ENCODE measurements around the gene NGEF.
A peak's percentile ranks its signal among the peaks of the same experiment; 100 is the strongest.

NGEF gene

DNA sequence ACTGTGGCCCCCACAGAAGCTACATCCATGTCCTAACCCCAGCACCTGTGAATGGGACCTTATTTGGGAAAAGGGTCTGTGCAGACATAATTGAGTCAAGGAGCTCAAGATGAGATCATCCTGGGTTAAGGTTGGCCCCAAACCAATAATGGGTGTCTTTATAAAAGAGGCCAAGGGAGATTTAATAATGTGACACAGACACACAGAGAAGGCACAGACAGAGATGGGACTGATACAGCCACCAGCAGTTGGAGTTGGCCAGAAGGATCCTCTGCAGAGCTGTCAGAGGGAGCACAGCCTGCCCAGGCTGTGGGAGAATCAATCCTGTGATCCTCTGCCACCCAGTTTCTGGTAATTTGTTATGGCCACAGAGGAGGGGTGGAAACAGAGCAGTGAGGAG lies 116.9 kb downstream of the NGEF start:
- H3K4me1 ChIP-seq (ENCODE audit: control insufficient read depth, insufficient read depth, low read length): no peaks in the 10 kb centered on the region
- no peaks in the 10 kb centered on the region for H3K9me3 ChIP-seq (ENCODE audit: control insufficient read depth, insufficient read depth, low read depth, low read length)
- TF ChIP-seq ZNF660 (tag by site-specific recombination; IDR thresholded peaks at IDR 0.05): no peak
- no peak for TF ChIP-seq ZNF830 (tag by site-specific recombination; IDR thresholded peaks at IDR 0.05; ENCODE audit: low read depth)
- TF ChIP-seq, protein P1, sequence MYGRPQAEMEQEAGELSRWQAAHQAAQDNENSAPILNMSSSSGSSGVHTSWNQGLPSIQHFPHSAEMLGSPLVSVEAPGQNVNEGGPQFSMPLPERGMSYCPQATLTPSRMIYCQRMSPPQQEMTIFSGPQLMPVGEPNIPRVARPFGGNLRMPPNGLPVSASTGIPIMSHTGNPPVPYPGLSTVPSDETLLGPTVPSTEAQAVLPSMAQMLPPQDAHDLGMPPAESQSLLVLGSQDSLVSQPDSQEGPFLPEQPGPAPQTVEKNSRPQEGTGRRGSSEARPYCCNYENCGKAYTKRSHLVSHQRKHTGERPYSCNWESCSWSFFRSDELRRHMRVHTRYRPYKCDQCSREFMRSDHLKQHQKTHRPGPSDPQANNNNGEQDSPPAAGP (tag by site-specific recombination; IDR thresholded peaks at IDR 0.05): no peak
- TF ChIP-seq, protein P2, sequence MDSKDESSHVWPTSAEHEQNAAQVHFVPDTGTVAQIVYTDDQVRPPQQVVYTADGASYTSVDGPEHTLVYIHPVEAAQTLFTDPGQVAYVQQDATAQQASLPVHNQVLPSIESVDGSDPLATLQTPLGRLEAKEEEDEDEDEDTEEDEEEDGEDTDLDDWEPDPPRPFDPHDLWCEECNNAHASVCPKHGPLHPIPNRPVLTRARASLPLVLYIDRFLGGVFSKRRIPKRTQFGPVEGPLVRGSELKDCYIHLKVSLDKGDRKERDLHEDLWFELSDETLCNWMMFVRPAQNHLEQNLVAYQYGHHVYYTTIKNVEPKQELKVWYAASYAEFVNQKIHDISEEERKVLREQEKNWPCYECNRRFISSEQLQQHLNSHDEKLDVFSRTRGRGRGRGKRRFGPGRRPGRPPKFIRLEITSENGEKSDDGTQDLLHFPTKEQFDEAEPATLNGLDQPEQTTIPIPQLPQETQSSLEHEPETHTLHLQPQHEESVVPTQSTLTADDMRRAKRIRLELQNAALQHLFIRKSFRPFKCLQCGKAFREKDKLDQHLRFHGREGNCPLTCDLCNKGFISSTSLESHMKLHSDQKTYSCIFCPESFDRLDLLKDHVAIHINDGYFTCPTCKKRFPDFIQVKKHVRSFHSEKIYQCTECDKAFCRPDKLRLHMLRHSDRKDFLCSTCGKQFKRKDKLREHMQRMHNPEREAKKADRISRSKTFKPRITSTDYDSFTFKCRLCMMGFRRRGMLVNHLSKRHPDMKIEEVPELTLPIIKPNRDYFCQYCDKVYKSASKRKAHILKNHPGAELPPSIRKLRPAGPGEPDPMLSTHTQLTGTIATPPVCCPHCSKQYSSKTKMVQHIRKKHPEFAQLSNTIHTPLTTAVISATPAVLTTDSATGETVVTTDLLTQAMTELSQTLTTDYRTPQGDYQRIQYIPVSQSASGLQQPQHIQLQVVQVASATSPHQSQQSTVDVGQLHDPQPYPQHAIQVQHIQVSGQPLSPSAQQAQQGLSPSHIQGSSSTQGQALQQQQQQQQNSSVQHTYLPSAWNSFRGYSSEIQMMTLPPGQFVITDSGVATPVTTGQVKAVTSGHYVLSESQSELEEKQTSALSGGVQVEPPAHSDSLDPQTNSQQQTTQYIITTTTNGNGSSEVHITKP (tag by site-specific recombination; IDR thresholded peaks at IDR 0.05): peak; percentile 53; the same call in 1 of the 2 replicates
- H3K27ac ChIP-seq (ENCODE audit: extremely low read depth, low read depth, low read length): no peak overlapping the region
- CTCF ChIA-PET: interaction anchor here (0.7 to 0.8 kb wide), 2 partner anchors 86 to 354 kb away, joined by 3 read pairs; no protein-coding TSS in a partner anchor
- peaks cover 0 to 6% of the 10 kb centered on the region in 2 experiments; a peak in 1 of 3 replicates for H3K36me3 ChIP-seq (ENCODE audit: control insufficient read depth in 2 of 2, insufficient read depth in 1 of 2, low read length in 2 of 2)
- no peak overlapping the region for H3K4me3 ChIP-seq (ENCODE audit: low read depth, low read length)
- POLR2A ChIA-PET: no interaction called here

DNA sequence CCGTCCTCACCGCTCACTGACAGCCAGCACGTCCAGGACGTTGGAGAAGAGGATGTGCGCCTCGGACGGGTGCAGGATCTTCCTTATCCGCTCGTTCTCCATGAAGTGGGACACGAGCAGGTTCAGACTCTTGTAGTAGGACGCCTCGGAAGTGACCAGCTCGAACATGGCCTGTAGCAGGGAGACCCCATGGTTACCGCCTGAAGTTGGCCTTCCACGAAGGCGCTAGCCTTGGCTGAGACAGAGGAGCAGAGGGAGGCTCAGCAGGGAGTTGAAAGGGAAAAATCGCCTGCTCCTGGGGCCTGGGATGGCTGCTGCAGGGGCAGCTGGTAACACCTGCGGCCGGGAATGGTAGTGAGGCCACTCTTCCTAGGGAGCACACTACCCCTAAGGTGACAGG lies 118.3 kb downstream of the NGEF start:
- Histone ChIP-seq H3K4me1 (ENCODE audit: control insufficient read depth, insufficient read depth, low read length) (no peaks in the 10 kb centered on the region), H3K36me3 (ENCODE audit: control insufficient read depth in 2 of 2, insufficient read depth in 1 of 2, low read length in 2 of 2) (peaks cover 0 to 6% of the 10 kb centered on the region in 2 experiments; a peak in 1 of 3 replicates), H3K9me3 (ENCODE audit: control insufficient read depth, insufficient read depth, low read depth, low read length) (no peaks in the 10 kb centered on the region), H3K4me3 (ENCODE audit: low read depth, low read length) (no peak overlapping the region), H3K27ac (ENCODE audit: extremely low read depth, low read depth, low read length) (no peak overlapping the region)
- POLR2A ChIA-PET: no interaction called here
- no peak for TF ChIP-seq ZNF433 (tag by site-specific recombination; IDR thresholded peaks at IDR 0.05; ENCODE audit: low read depth)
- CTCF ChIA-PET: no interaction called here

DNA sequence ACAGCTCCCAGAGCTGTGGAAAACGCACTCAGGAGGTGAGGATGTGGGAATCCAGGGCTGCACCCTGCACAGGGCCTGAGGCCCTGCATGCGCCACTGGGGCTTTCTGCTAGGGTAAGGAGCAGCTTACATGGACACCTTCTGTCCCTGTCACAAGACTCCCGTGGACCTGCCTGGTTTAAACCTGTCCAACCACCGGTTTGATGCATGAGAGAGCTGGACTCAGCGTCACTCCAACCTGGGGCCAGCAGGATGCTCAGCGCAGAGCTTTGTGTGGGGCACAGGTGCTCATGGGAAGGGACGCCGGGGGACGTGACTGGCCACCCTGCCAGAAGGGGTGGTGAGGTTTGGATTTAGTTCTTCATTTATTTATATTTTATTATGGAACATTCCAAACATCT lies 118.8 kb downstream of the NGEF start:
- CTCF ChIA-PET: interaction anchor here (0.7 kb wide), 1 partner anchor 11 kb away, joined by 3 read pairs; no protein-coding TSS in a partner anchor
- no peak overlapping the region for H3K4me3 ChIP-seq (ENCODE audit: low read depth, low read length)
- POLR2A ChIA-PET: no interaction called here
- H3K36me3 ChIP-seq (ENCODE audit: control insufficient read depth in 2 of 2, insufficient read depth in 1 of 2, low read length in 2 of 2): peaks cover 0 to 6% of the 10 kb centered on the region in 2 experiments; a peak in 1 of 3 replicates
- H3K27ac ChIP-seq (ENCODE audit: extremely low read depth, low read depth, low read length): no peak overlapping the region
- no peaks in the 10 kb centered on the region for H3K9me3 ChIP-seq (ENCODE audit: control insufficient read depth, insufficient read depth, low read depth, low read length)
- H3K4me1 ChIP-seq (ENCODE audit: control insufficient read depth, insufficient read depth, low read length): no peaks in the 10 kb centered on the region
- TF ChIP-seq ZNF501 (tag by site-specific recombination; IDR thresholded peaks at IDR 0.05) (no peak), REST (tag by site-specific recombination; IDR thresholded peaks at IDR 0.05) (no peak), CTCF (tag by site-specific recombination; IDR thresholded peaks at IDR 0.05) (no peak), TSHZ1 (tag by site-specific recombination; IDR thresholded peaks at IDR 0.05; ENCODE audit: borderline replicate concordance) (no peak), ZNF785 (tag by site-specific recombination; IDR thresholded peaks at IDR 0.05) (no peak), ZNF433 (tag by site-specific recombination; IDR thresholded peaks at IDR 0.05; ENCODE audit: low read depth) (no peak), ZNF184 (tag by site-specific recombination; IDR thresholded peaks at IDR 0.05) (no peak), ZNF157 (tag by site-specific recombination; IDR thresholded peaks at IDR 0.05) (no peak), ZNF146 (tag by site-specific recombination; IDR thresholded peaks at IDR 0.05) (no peak)
- TF ChIP-seq, protein P3, sequence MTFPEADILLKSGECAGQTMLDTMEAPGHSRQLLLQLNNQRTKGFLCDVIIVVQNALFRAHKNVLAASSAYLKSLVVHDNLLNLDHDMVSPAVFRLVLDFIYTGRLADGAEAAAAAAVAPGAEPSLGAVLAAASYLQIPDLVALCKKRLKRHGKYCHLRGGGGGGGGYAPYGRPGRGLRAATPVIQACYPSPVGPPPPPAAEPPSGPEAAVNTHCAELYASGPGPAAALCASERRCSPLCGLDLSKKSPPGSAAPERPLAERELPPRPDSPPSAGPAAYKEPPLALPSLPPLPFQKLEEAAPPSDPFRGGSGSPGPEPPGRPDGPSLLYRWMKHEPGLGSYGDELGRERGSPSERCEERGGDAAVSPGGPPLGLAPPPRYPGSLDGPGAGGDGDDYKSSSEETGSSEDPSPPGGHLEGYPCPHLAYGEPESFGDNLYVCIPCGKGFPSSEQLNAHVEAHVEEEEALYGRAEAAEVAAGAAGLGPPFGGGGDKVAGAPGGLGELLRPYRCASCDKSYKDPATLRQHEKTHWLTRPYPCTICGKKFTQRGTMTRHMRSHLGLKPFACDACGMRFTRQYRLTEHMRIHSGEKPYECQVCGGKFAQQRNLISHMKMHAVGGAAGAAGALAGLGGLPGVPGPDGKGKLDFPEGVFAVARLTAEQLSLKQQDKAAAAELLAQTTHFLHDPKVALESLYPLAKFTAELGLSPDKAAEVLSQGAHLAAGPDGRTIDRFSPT (tag by site-specific recombination; IDR thresholded peaks at IDR 0.05): no peak

All from HEK293 (cell line).